Effector CD4-positive, alpha-beta T cell (primary cell): Measurements from ENCODE around the gene MRPL20.
"Not testable (repeated sequence)": the region's sequence is repeated elsewhere in the genome, so short reads cannot be mapped to it uniquely, and the experiment has no call there.

Experiments used
- DNase-seq: peaks from one replicate; pipeline ENCODE4 v3.0.0-alpha.2; 2020

MRPL20 gene

DNA sequence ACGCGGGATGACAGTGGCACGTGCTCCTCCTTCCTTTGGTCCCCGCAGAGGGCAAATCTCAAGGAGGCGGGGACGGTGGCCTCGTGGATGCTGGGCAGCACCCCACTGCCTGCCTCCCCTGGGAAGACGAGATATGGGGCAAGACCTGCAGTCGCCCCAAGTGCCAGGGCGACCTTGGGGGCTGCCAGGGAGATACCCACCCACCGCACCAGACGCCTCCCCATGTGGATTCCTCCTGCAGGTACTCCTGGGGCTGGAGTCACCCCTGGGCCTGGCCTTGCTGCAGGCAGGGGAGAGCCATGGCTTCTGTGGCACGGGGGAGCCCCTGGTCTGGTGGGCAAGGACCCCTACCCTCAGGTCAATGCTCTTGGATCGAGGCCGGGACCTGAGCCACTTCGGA is 26.2 kb downstream of the MRPL20 start:
- DNase-seq: no peak

GRCh38 chr1:1377540-1378205 is 29.4 kb downstream of the MRPL20 start:
- no peak for DNase-seq

DNA sequence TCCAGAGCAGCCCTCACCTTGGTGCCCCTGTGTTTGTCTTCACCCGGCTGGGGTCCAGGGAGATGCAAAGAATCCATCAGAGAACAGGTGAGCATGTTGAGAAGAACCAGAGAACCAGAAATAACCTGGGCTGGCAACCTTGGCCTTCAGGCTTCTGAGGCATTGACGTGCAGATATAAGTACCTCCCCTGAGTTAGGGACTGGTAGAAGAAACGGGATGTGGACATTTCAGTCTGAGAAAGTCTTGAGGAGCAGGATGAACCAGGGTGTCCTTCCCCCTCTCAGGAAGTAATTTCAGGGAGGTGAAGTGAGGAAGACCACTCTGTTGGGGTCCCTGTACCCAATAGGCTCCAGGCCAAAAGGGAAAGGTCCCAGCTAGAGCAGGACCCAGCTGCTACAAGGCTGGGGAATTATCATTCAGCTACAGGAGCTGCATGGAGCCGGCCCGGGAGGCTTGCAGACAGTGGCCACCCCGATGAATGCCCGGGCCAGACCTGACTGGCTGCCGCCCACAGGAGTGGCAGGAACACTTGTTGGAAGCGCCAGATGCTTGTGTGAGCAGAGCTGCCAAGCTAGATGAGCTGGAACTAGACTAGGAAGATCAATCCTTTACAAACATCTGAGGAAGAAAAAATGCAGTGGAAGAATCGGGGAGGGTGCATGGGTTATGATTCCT is 30.4 kb downstream of the MRPL20 start:
- no peak for DNase-seq

DNA sequence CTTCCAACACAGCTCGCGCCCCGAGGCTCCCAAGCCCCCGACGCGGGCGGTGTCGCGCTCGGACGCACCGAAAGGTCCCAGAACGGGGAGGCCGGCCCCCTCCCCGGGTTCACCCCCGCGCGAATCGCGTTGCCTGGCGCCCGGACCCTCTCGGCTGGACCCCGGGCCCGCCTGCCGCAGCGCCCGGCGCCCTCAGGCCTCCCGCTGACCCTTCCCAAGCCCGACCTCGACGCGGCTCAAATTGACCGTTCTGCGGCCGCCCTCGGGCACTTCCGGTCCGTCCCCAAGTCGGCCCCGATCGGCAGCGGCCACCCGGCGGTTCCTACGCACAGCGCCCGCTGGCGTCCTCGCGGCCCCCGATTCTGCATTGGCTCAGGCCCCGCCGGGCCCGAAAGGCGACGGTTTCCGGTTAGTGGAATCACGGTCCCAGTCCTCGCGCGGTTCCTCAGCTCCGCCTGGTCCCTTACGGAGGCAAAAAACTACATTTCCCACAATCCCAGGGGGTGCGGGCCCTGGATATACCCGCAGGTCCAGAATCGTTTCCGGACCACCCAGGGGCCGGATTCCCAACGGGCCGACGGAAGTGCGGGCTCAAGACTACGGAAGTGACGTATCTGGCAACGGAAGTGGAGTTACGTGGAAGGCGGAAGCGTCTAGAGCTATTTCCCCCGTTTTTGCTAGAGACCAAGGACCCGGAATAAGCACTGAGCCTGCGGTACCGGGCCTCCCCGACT is 32.0 kb downstream of the MRPL20 start, which contains the start of gene AURKAIP1:
Gene AURKAIP1, minus strand, starts transcription at position 279 of the 734 bp plus-strand sequence. CDS start 451 bp downstream, outside the sequence.
- peak; percentile 94 for DNase-seq

- no peak for DNase-seq
Observed at GRCh38 chr1:1374589-1374928, 32.5 kb downstream of the MRPL20 start.

DNA sequence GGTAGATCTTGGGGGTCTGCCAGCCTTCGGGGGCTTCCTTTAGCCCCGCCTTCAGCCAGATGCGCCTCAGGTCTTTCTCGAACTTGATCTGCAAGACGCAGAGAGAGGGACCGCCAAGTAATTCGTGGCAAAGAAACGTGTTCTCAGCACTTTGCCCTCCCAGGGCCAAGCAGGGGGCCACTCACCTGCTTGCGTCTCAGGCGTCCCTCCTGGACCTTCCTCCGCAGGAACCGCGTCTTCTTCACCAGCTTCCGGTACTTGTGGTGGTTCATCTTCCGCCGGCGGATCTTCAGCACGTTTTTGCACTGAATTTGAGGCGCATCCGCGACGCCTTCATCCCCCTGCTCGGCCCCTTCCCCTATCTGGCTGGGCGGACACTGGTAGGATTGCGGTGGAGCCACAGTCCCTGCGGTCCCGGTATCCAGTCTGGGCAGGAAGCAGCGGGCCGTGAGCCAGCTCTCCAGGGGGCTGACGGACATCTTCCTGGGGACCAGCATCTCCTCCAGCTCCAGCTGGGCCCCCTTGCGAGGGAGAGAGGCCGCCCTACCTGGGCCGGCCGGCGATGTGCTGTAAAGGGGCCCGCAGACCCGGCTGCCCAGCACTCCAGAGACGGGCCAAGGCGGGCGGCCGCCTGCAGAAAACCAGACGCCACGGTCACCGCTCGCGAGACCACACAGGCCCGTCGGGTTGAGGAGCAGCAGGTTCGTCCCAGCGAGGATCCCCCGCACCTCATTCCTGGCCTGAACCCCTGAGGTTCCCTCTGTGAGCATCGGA is 33.1 kb downstream of the MRPL20 start:
- DNase-seq: no peak

- DNase-seq: no peak
Observed at GRCh38 chr1:1373051-1373814, 33.9 kb downstream of the MRPL20 start.

- peak; percentile 67 for DNase-seq
Observed at GRCh38 chr1:1371746-1372711, 35.1 kb downstream of the MRPL20 start.

DNA sequence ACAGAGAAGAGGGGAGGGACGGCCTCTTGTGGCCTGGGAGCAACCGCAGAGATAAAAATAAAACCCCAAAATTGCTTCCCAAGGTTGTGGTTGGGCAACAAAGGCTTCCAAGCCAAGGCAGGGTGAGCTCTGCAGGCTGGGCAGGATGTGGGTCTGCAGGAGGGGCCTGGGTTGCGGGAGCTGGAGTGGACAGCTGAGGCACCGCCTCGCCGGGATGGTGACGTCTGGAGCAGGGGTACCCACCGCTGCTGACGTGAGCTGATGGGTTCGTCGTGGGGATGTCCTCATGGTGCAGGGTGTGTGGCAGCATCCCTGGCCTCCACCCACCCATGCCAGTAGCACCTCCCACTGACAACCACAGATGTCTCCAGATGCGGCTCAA is 35.7 kb downstream of the MRPL20 start:
- peak; percentile 60 for DNase-seq

DNA sequence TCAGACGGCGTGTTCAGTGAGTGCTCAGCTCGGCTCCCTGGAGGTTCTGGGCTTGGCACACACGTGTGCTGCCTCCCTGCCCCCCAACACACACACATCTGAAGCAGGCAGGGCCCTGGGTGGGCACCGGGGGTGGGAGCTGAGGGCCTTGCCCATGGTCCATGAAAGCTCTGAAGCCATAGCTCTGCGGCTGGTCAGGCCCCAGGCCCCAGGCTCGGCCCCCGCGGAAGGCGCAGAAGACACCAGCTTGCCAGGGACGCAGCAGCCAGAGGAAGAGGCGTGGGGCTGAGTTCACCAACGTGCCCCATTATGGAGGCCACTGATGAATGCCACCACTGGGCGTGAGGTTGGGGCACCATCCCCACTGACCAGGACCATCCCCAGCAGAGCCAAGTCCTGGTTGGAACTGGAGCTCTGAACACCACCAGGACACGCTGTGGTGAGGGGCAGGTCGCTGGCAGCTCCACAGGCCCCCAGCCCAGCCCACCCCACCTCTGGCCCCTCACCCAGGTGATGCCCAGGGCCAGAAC is 36.3 kb downstream of the MRPL20 start:
- no peak for DNase-seq

GRCh38 chr1:1370094-1370493 is 37.0 kb downstream of the MRPL20 start:
- not testable (repeated sequence) for DNase-seq

DNA sequence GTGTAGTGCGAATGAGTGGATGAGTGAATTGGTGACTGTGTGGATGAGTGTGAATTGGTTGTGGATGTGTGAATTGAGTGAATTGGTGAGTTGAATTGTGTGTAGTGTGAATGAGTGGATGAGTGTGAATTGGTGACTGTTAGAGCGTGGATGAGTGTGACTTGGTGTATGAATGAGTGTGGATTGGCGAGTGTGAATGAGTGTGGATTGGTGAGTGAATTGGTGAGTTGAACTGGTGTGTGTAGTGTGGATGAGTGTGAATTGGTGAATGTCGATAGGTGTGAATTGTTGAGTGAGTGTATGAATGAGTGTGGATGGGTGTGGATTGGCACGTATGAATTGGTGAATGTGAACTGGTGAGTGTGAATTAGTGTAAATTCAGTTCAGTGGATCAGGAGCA is 39.8 kb downstream of the MRPL20 start:
- no peak for DNase-seq

GRCh38 chr1:1366699-1367066 is 40.4 kb downstream of the MRPL20 start:
- no peak for DNase-seq

DNA sequence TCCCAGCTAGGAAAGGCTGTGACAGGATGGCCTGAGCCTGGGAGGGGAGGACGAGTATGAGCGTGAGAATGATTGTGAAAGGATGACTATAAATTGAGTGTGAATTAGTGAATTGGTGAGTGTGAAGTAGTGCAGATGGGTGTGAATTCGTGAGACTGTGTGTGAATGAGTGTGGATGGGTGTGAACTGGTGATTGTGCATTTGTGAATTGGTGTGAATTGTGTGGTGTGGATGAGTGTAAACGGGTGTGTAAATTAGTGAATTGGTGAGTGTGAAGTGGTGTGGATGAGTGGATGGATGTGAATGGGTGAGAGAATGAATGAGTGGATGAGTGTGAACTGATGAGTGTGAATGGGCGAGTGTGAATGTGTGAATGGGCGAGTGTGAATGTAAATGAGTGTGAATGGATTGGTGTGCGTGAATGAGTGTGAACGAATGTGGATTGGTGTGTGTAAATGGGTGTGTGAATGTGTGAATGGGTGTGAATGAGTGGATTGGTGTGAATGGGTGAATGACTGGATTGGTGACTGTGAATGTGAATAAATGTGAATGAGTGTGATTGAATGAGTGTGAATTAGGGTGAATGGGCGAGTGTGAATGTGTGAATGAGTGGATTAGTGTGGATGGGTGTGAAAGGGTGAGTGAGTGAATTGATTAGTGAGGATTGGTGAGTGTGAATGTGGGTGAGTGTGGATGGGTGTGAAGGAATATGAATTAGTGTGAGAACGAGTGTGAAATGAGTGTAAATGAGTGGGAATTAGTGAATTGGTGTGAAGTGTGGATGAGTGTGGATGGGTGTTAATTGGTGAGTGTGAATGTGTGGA is 41.0 kb downstream of the MRPL20 start:
- no peak for DNase-seq

GRCh38 chr1:1364266-1364665 is 42.8 kb downstream of the MRPL20 start:
- no peak for DNase-seq

DNA sequence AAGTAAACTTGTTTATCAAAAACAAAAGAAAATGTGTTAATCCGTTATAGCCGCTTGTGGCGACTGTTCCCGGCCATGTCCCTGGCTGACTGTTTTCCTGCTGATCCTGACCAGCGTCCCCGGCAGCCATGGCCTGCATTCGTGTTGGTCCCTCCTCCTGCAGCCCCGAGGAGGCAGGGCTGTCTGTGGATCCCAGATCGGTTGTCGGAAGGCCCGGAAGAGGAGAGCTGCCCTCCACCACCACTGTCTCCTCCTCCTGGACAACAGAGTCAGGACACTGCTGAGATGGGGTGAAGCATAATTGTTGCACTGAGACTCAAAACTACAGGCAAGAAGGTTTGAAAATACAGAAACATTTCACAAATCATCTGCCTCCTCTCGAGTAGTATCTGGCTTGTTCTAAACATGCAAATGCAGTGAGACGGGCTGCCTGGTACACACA is 45.1 kb downstream of the MRPL20 start:
- no peak for DNase-seq

GRCh38 chr1:1361233-1361981 is 45.7 kb downstream of the MRPL20 start:
- no peak for DNase-seq

GRCh38 chr1:1360506-1361169 is 46.5 kb downstream of the MRPL20 start:
- no peak for DNase-seq
